ENCODE measurements around the gene ZDHHC9.

ZDHHC9 gene

GRCh38 chrX:129768586-129769466 is 74.9 kb downstream of the ZDHHC9 start:
- no peak for DNase-seq (ENCODE audit: low spot score)
- TF ChIP-seq, protein P1, sequence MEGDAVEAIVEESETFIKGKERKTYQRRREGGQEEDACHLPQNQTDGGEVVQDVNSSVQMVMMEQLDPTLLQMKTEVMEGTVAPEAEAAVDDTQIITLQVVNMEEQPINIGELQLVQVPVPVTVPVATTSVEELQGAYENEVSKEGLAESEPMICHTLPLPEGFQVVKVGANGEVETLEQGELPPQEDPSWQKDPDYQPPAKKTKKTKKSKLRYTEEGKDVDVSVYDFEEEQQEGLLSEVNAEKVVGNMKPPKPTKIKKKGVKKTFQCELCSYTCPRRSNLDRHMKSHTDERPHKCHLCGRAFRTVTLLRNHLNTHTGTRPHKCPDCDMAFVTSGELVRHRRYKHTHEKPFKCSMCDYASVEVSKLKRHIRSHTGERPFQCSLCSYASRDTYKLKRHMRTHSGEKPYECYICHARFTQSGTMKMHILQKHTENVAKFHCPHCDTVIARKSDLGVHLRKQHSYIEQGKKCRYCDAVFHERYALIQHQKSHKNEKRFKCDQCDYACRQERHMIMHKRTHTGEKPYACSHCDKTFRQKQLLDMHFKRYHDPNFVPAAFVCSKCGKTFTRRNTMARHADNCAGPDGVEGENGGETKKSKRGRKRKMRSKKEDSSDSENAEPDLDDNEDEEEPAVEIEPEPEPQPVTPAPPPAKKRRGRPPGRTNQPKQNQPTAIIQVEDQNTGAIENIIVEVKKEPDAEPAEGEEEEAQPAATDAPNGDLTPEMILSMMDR (IDR thresholded peaks at IDR 0.05; ENCODE audit: extremely low read depth, missing control alignments): no peak

DNA sequence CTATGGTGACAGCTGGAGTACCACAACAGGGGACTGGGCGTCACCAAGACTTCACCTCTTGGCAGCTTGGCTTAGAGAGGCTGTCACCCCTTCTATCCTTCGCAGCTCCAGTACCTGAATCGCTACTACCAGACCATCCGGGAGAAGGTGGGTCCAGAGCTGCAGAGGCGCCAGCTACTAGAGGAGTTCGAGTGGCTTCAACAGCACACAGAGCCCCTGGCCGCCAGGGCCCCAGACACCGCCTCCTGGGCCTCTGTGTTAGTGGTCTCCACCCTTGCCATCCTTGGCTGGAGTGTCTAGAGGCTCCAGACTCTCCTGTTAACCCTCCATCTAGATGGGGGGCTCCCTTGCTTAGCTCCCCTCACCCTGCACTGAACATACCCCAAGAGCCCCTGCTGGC is 75.5 kb downstream of the ZDHHC9 start:
- DNase-seq (ENCODE audit: low spot score): no peak
- TF ChIP-seq, protein P1 (IDR thresholded peaks at IDR 0.05; ENCODE audit: extremely low read depth, missing control alignments): no peak

- TF ChIP-seq, protein P1 (IDR thresholded peaks at IDR 0.05; ENCODE audit: extremely low read depth, missing control alignments): no peak
- no peak for DNase-seq (ENCODE audit: low spot score)
Observed at GRCh38 chrX:129763666-129764065, 80.0 kb downstream of the ZDHHC9 start.

DNA sequence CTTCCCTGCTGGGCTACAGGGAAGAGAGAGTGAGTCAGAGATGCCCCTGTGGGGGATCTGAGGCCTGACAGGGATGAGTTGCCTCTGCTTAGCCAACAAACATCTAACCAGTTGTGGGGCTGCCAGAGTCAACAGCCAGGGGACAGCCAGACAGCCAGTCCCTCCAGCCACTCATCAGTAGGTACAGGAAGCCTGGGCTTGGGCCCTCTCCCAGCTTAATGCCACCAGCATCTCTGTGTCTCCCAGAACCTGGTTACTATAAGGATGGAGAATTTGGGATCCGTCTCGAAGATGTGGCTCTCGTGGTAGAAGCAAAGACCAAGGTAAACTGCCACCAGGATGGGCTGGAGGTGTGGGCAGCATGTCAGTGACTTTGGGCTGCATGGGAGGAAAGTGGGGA is 81.2 kb downstream of the ZDHHC9 start:
- TF ChIP-seq, protein P1 (IDR thresholded peaks at IDR 0.05; ENCODE audit: extremely low read depth, missing control alignments): no peak
- no peak for DNase-seq (ENCODE audit: low spot score)

DNA sequence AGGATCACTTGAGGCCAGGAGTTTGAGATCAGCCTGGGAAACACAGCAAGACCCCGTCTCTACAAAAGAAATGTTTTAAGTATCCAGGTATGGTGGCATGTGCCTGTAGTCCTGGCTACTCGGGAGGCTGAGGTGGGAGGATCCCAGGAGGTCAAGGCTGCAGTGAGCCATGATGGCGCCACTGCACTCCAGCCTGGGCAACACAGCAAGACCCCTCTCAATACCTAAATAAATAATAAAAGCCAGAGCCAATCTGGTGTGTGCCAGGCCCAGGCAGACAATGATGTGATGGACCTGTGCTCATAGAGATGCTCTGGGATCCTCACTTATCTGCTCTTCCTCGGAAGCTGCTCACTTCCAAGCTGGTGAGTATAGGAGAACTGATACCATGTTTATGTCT is 82.1 kb downstream of the ZDHHC9 start:
- DNase-seq (ENCODE audit: low spot score): no peak
- TF ChIP-seq, protein P1 (IDR thresholded peaks at IDR 0.05; ENCODE audit: extremely low read depth, missing control alignments): no peak

DNA sequence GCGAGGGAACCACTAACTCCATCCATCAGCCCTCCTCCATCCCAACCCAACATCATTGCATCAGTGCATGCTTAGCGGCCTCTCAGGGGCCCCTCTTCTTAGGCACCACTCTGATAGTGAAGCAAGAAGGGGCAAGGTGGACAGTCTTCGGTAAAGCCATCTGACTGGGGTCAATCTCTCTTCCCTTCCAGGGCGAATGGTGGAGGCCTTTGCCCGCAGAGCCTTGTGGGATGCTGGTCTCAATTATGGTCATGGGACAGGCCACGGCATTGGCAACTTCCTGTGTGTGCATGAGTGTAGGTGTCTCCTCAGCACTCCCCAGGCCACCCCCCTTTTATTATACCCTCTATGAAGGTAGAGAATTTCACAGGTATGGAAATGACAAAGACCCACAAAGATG is 82.7 kb downstream of the ZDHHC9 start:
- TF ChIP-seq, protein P1 (IDR thresholded peaks at IDR 0.05; ENCODE audit: extremely low read depth, missing control alignments): no peak
- no peak for DNase-seq (ENCODE audit: low spot score)

GRCh38 chrX:129760155-129760554 is 83.5 kb downstream of the ZDHHC9 start:
- no peak for DNase-seq (ENCODE audit: low spot score)
- TF ChIP-seq, protein P1 (IDR thresholded peaks at IDR 0.05; ENCODE audit: extremely low read depth, missing control alignments): no peak

Measured in GM20000 (cell line).